NCI-H2196 treated with DMSO at 0.1 percent for 48 hours (cell line): ENCODE data around the gene HNRNPUL1.

Source experiments
- DNase-seq: peaks from one replicate; lab custom pipeline; 2025; ENCODE audit not compliant: unreplicated experiment; lab: John Stamatoyannopoulos, UW

The HNRNPUL1 gene

GRCh38 chr19:41351339-41352245, 87.4 kb downstream of the HNRNPUL1 start:
- no peak for DNase-seq

- no peak for DNase-seq
Measured at GRCh38 chr19:41352279-41352608, 88.1 kb downstream of the HNRNPUL1 start.

DNA sequence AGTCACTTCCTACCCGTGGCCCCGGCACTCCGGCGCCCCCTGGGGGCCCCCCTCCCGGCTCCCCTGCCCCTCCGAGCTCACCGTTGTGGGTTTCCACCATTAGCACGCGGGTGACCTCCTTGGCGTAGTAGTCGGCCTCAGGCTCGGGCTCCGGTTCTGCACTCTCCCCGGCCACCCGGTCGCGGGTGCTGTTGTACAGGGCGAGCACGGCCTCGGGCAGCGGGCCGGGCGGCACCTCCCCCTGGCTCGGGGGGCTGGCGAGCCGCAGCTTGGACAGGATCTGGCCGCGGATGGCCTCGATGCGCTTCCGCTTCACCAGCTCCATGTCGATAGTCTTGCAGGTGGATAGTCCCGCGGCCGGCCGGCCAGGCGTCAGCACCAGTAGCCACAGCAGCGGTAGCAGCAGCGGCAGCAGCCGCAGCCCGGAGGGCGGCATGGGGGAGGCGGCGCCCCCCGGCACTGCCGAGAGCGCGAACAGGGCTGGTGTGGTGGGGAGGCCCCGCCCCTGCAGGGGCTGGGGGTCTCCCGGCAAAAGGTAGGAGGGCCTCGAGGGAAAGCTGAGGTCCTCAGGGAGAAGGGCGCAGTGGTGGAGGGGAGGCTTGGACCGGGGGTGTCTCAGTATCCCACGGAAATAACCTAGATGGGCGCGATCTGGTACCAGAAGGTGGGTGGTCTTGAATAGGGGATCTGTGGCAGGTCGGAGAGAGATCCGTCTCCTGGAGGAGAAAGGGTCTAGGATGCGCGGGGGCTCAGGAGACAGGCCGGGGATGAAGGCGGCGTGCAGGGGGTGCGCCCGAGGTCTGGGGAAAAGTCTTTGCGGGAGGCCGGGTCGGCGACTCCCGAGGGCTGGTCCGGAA, 88.7 kb downstream of the HNRNPUL1 start:
- DNase-seq, result no peak

GRCh38 chr19:41353466-41354342, 89.5 kb downstream of the HNRNPUL1 start, which contains the start of gene TGFB1:
Gene TGFB1, minus strand, starts transcription at chr19:41353922. Its CDS starts 878 bp downstream, at chr19:41353044.
- DNase-seq, result no peak

GRCh38 chr19:41354343-41354953, 90.3 kb downstream of the HNRNPUL1 start:
- no peak for DNase-seq

GRCh38 chr19:41355035-41355434, 90.9 kb downstream of the HNRNPUL1 start:
- DNase-seq, result no peak

- DNase-seq, result no peak
Measured at GRCh38 chr19:41355802-41356201, 91.6 kb downstream of the HNRNPUL1 start.

- no peak for DNase-seq
Measured at GRCh38 chr19:41356984-41357739, 93.0 kb downstream of the HNRNPUL1 start.
